Activated CD8-positive, alpha-beta memory T cell treated with anti-CD3 and anti-CD28 coated beads for 36 hours (primary cell): Measurements from ENCODE around the gene BNIP1. TPM values are rescaled to one million over a fixed set of nuclear protein-coding genes. Genes with fewer than 3 reads are reported as not detected.

Source experiments
- CTCF ChIA-PET: fragments of 350-600 bp; sonication (Branson Sonifier 250); formaldehyde crosslinking; loops from one replicate; lab custom pipeline; 2021; ENCODE audit warnings: antibody characterized with exemption; lab: Charles Lee
- POLR2A ChIA-PET: fragments of 350-600 bp; sonication (Branson Sonifier 250); formaldehyde crosslinking; loops from one replicate; lab custom pipeline; 2021; ENCODE audit warnings: antibody characterized with exemption; lab: Charles Lee
- total RNA-seq, 2 experiments: library from RNA; stranded (reverse); gene quantifications; one replicate each; pipeline ENCODE4 v1.2.3, GENCODE V29; 2021

Gene BNIP1
- total RNA-seq, 2 experiments from 2014 or later = 23.2 to 24.7 TPM

DNA sequence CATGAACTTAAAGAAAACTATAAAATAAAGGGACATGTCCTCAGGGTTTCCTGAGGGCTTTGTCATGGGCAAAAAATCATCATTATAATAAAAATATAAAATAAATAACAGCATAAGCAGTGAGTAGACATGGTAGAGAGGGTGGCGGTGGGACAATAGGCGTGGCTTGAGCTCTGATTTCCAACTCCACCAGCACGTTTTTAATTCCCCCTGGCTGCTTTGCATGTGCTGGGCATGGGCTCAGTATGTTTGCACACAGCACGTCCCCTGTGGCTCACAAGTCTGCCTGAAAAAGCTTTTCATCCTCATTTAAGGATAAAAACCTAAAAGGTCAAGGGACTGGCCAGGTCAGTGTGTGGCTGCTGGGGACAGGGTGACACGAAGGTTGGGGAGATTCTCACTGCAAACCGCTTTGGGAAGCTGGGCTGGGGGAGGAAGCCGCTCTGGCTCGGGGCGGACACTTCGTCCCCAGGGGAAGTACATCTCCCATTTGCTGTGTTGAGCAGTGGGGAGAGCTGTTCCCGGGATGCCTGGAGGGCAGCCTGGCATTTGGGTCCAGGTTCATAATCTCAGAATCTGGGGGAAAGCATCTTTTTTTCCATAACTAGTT, 58.0 kb downstream of the BNIP1 start:
- CTCF ChIA-PET = no interaction called here
- POLR2A ChIA-PET = no interaction called here

DNA sequence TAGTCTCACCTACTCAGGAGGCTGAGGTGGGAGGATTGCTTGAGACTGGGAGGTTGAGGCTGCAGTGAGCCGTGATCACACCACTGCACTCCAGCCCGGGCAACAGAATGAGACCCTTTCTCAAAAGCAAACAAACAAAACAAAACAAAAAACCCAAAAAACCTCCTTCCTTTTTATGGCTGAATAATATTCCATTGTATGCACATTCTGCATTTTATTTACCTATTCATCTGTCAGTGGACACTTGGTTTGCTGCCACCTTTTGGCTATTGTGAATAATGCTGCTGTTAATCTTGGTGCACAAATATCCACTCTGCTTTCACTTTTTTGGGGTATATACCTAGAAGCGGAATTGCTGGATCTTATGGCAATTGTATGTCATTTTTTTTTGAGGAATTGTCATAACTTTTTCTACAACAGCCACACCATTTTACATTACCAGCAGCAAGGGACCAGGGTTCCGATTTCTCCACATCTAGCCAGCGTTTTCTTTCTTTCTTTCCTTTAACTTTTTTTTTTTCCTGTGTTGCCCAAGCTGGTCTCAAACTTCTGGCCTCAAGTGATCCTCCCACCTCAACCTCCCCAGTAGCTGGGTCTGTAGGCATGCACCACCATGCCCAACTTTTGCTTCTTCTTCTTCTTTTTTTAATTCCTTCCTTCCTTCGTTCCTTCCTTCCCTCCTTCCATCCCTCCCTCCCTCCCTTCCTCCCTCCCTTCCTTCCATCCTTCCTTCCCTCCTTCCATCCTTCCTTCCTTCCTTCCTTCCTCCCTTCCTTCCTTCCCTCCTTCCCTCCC, 60.1 kb downstream of the BNIP1 start:
- ChIA-PET POLR2A (no interaction called here), CTCF (no interaction called here)

DNA sequence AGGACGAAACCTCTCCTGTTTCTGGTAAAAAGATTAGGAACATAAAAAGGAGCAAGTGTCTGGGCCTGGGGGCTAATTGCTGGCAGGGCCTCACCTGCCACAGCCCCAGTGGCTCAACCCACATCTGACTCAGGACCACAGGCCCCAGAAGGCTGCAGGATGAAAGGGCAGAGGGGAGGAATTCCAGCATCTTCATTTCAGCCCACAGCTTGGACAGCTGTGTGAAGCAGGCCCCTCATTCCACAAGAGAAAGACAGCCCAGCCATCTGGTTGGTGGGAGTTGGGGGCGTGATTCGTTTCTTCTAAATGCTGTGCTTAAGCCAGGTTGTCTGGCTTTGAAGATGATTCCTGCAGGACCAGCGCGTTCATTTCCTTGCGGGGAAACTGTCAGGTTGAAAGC, 61.6 kb downstream of the BNIP1 start:
- CTCF ChIA-PET = no interaction called here

DNA sequence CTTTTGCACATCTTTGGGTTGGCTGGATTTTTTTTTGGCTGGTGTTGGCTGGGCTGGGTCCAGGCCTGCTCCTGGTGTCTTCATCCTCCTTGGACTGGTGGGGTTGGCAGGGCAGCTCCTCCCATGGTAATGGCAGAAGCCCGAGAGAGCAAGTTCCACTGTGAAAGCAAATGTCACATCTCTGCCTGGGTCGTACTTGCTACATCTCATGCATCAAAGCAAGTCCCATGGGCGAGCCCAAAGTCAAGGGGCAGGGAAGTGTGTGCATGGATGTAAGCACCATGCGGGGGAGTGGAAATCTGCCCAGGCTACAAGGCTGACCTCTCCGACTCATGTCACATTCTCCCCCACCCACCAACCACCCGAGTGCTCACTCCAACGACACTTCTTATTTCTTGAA, 64.0 kb downstream of the BNIP1 start:
- ChIA-PET CTCF (interaction anchor here (0.8 kb wide), 1 partner anchor 224 kb away, joined by 3 read pairs; no protein-coding TSS in a partner anchor), POLR2A (interaction anchor here (0.5 kb wide), 1 partner anchor 753 kb away, joined by 3 read pairs; no protein-coding TSS in a partner anchor)

More for the DNA sequence above, 61.6 kb downstream of the BNIP1 start:
- POLR2A ChIA-PET = no interaction called here

DNA sequence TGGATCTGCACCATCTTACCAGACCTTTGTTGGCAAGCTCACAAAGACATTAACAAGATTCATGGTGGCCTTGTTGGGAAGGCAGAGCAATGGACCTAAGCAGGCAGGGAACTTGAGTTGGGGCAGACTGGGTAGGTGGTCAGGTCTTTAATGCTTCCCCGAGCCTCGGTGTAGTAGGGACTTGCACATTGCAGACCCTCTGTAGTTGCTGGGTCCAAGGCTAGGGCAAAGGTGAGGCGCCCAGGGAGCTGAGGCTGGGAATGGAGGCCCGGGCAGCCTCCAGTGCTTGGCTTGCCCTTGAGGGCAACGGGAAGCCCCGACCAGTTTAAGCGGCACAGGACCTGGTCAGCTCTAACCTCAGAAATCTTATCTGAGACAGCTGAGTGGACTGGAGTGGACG, 66.5 kb downstream of the BNIP1 start:
- CTCF ChIA-PET = no interaction called here
- POLR2A ChIA-PET = no interaction called here

DNA sequence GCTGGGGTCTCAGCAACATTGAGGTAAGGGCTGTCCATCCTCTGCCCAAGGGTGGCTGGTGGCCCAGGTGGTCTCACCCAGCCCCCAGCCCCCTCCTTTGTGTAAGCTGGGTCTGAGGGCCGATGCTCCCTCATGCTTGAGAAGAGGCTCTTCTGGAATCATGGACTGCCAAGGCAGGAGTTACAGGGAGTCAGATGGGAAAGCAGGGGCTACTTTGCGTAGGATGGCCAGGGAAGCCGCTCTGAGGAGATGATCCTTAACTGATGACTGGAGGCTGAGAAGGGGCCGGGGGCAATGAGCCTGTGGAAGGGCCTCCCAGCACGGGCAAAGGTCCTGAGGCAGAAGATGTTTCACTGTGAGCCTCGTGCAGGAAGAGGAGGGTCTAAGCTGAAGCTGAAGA, 67.0 kb downstream of the BNIP1 start:
- ChIA-PET POLR2A (no interaction called here), CTCF (no interaction called here)

DNA sequence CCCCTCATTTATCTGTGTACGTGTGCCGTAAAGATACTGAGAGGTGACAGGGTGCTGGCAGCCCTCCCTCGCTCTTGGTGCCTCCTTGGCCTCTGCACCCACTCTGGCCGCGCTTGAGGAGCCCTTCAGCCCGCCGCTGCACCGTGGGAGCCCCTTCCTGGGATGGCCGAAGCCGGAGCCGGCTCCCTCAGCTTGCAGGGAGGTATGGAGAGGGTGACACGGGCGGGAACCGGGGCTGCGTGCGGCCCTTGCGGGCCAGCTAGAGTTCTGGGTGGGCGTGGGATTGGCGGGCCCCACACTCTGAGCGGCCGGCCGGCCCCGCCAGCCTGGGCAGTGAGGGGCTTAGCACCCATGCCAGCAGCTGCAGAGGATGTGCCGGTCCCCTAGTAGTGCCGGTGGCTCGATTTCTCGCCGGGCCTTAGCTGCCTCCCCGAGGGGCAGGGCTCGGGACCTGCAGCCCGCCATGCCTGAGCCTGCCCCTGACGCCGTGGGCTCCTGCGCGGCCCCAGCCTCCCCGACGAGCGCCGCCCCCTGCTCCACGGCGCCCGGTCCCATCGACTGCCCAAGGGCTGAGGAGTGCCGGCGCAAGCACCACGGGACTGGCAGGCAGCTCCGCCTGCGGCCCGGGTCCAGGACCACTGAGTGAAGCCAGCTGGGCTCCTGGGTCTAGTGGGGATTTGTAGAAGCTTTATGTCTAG, 69.1 kb downstream of the BNIP1 start:
- ChIA-PET CTCF (no interaction called here), POLR2A (no interaction called here)

Other genes with a start within 250 kb of the BNIP1 start
- gene RPL26L1, start 185.1 kb upstream of the BNIP1 start, total RNA-seq = 10 to 100 TPM; 93.5 to 94.3 TPM
- gene ATP6V0E1, start 160.8 kb upstream of the BNIP1 start, total RNA-seq = 100 to 1,000 TPM; 155 TPM
- 1 to 10 TPM; 5.4 to 5.6 TPM for gene CREBRF, start 88.2 kb upstream of the BNIP1 start, total RNA-seq
- gene NKX2-5, start 90.7 kb downstream of the BNIP1 start, total RNA-seq = not detected
- 10 to 100 TPM; 13.7 to 13.8 TPM for gene STC2, start 183.9 kb downstream of the BNIP1 start, total RNA-seq